HG03457 (cell line): ENCODE data around the gene SH3BGRL2.

Experiments
- ATAC-seq: cut with Tn5 transposase; IDR thresholded peaks from one replicate; pipeline ENCODE4 v1.9.1; 2021; ENCODE audit warnings: moderate number of reproducible peaks; ENCODE audit not compliant: unreplicated experiment

Gene SH3BGRL2

DNA sequence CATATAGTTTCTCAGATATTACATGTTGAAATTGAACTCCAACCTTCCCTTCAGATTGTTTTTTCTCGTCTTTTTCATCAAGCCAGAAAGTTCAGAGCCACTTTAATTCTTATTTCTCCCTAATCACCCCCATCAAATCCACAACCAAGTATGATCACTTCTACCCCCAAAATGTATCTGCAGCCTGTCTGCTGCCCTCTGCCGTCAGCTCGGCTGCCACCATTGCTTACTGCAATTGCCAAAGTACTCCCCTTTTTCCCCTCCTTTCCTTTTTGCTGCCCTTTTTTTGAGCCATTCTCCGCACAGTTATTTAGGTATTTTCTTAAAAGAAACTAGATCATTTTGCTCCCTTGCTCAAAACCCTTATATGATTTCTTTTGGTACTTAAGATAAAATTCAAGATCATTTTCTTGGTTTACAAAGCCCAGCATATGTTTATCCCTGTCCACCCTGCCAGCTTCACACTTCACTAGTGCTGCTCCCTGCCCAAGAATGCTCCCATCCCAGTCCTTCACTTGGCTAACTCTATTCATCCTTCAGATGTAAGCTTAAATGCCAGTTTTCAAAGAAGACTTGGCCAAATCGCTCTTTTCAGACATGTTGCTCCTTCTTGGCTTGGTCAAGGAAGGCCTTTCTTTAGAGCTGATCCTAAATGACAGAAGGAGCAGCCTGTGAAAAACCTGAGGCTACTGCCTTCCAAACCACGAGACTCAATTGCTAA is 63.7 kb downstream of the SH3BGRL2 start:
- ATAC-seq = no peak

DNA sequence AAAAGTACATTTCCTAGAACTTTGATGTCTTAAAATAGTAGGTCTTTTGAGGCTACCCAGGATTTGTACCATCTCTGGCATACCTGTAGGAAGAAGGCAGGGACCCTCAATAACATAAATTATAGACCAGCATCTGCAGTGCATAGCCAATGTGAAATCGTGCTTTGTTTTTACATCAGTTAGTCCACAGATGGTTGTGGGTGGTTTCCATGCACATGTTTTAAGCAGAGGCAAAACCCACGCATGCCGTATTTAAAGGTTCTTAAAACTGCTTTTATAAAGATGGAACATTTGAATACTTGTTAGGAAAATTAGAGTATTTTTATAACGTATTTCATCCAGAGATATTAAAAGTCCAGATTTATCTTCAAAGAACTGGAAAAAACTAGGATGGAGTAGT is 66.3 kb downstream of the SH3BGRL2 start:
- no peak for ATAC-seq

DNA sequence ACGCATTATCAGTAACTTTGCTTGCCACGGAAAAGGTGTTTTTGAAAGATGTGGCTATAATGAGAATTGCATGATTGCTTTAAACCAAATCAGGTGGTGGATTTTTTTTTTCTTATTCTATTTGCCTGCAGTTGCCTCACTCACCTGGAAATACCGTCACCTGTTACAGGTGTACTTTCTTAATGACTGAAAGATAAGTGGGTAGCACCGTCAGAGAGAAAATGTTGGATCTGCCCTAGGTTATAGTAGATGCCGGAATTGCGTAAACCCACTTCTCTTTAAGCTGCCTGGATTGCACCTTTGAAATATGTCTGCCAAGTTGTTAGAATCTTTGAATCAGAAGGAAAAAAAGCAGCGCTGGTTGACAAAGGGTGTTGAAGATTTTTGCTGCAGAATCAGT is 68.5 kb downstream of the SH3BGRL2 start:
- ATAC-seq = no peak

DNA sequence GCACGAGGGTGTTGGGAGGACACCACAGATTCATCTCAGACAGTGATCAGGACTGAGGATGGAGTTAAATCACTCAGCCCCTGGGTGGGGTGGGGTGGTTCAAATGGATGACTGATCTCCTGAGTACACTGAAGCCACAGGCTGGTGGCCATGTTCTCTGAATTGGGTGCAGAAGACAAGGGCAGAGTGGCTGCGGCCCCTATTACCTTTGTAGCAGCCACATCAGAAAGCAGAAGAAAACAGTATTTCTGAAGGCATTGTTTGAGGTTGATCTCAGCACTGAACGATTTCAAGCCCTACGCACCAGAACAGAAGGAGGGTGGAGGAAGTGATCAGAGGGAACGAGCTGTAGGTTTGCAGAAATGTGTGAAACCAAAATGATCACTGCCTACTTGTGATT is 71.6 kb downstream of the SH3BGRL2 start:
- no peak for ATAC-seq

DNA sequence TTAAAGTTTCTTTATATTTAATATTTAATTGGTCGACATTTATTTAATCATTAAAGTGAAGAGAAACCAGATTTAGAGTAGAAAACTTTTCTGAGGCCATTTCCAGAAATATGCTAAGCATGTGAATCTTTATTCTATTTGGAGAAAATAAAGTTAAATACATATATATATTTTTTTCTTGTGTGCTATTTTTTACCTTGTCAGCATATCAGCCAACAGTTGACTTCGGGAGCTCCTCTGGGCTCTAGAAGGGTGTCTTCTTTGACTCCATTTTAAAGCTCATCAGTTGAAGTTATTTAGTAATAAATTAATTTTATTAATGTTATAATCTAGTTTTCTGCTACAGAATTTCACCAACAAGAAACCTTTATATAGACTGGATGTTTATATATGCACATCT is 73.1 kb downstream of the SH3BGRL2 start:
- no peak for ATAC-seq

DNA sequence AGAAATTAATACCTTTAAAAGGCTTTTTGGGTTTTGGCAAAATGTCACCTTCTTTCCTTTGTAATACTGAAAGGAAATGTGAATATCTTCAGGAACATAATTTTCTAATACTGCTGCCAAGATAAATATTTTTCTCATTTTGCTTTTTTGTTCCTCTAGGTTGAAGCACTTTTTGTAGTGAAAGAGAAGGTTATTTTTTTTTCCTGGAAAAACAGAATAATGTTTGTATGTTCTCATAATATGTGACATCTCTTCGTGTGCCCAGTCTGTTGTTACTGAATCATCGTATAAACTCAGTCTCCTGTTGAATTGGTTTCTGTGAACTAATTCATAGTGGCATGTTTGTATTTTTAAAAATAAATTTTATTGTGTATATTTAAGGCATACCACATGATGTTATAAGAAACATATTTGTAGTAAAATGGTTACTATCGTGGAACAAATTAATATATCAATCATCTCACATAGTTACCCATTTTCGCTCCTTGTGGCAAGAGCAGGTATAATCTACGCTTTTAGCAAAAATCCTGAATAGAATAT is 74.4 kb downstream of the SH3BGRL2 start:
- no peak for ATAC-seq

DNA sequence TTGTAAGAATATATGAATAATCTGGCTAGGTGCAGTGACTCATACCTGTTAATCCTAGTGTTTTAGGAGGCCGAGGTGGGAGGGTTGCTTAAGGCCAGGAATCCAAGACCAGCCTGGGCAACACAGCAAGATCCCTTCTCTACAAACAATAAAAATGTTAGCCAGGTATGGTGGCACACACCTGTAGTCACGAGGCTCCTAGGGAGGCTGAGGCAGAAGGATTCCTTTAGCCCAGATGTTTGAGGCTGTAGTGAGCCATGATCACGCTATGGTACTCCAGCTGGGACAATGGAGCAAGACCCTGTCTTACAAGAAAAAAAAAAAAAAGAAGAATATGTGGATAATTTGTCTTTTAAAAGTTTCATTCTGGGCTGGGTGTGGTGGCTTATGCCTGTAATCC is 75.4 kb downstream of the SH3BGRL2 start:
- no peak for ATAC-seq

DNA sequence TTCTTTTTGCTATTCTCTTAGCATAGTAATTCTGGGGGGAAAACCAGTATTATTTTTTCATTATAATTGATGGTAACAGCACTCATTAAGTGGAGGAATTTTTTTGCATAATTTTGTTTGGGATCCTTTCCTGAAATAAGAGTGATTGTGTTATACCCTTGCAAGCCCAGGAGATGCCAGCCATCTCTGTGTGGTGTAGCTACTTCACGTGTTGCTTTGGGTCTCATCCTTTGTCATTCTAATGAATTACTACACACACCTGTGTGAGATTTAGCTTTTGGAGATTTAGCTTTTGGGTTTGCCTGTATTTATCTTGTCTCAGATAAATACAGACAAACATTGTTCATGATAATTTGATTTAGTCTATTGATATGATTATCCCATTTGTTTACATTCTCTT is 76.5 kb downstream of the SH3BGRL2 start:
- ATAC-seq = no peak

DNA sequence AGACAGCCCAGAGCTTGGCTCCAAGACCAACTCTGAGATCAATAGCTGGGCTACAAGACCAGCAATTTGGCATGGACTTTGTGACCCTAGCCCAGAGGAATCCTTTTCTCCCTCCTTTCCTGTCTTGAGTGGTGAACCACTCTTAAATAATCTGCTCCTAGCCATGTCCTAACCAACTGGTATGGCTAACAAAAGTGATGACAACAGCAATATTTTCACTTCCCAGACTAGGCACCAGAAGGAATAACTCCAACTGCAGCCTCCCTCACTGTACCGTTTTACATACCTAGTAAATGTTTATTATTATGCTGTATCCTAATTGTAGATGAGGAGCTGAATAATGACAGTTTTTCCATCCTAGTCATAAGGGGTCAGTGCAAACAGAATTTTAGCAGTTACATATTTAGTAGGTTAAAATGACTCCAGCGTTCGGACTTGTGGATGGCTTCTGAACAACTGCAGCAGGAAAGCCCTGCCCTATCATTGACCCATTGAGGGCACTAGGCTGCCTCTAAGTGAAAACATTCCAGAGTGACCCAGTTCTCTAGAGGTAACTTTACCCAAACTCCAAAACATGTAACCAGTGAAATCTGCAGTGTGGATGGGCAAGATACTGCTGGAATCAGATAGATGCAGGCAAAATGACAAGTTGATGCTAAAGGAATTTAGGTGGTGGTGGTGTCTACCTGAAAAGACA is 77.1 kb downstream of the SH3BGRL2 start:
- no peak for ATAC-seq

DNA sequence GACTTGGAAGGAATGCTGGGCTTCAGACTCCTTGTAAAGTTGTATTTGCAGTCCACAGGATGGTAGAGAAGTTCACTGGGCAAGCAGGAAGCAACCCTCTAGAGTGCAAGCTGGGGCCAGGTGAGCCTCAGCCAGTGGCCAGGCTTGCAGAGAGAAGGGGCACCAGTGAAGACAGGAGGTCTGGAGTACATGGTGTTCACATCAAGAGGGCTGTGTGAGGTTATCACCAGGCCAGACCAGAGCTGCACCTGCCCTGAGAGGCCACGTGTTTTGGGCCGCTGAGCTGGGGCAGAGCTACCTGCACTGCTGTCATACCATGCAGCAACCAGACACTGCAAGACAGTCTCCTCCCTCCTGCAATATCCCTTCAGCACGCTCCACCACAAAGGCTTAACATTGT is 79.0 kb downstream of the SH3BGRL2 start:
- ATAC-seq = no peak

DNA sequence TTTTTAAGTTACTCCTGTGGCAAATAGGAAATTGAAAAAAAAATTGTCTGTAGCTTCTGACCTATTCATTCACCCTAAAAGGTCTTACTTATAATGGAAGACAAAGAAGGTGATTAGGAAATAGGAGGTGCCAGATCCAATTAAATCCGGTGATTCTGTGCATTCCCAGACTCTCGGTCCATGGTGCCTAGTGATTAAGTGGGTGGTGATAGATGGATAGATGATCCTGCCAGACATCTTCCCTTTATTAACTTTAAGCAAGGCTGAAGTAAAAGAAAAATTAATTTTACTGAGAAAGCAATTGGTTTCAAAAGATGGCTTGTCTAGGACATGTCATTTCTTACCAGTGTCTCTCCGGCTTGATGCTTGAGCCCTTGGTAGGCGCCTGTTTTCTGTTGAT is 80.0 kb downstream of the SH3BGRL2 start:
- no peak for ATAC-seq

DNA sequence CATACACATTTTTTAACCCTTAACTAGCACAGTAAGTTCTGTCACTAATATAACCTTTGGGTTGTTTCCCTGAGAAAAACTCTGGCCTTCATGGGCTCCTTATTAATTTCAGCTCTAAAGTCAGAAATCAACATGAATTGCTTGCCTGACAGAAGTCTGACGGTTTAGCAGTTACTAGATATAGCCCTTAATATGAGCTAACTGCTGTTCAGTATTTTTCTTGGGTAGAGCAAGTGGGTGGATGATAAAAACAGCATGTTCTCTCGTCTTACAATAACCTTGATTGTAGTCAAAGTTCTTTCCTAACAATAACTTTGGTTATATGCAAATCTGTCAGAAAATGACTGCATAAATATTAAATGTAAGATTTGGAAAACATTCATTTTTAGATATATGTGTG is 81.0 kb downstream of the SH3BGRL2 start:
- ATAC-seq = no peak

DNA sequence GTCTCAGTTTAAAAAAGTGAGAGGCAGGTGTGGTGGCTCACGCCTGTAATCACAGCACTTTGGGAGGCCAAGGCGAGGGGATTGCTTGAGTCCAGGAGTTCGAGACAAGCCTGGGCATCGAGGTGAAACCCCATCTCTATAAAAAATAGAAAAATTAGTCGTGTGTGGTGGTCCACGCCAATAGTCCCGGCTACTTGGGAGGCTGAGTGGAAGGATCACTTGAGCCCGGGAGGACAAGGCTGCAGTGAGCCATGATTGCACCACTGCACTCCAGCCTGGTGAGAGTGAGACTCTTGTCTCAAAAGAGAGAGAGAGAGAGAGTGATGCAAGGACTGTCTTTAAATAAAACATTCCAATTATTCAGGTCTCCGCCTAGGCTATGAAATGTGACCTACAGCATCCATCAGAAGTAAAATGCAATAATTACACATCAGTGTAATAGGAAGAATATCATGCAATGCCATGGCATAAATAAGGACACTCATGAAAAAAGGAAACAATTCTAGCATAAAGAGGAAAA is 81.5 kb downstream of the SH3BGRL2 start:
- no peak for ATAC-seq

DNA sequence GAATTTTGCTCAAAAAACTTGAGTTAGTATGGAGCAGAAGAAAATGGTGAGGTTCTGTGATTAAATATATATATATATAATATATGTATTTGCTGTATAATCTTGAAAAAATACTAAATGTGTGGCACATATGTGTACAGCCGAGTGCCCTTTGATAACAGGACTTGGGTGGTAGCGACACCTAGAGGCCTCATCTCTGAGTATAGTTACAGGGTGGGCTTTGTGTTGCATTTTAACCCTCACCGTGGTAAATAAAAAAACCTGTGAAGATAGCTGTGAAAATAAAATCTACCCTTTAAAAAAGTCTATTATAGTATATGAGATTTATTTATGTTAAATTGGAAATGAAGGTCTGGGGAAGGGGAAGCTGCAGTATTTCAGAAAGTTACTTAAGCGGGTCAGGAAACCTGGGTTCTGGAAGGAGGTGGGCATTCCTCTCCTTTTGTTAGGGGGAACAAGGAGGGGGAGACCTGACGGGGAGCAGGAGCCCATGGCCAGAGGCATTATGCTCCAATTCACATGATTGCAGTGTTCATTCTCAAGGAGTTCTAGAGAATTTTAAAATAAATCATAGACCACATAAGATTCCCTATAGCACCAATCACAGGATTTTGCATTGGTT is 82.7 kb downstream of the SH3BGRL2 start:
- peak; percentile 64 for ATAC-seq

DNA sequence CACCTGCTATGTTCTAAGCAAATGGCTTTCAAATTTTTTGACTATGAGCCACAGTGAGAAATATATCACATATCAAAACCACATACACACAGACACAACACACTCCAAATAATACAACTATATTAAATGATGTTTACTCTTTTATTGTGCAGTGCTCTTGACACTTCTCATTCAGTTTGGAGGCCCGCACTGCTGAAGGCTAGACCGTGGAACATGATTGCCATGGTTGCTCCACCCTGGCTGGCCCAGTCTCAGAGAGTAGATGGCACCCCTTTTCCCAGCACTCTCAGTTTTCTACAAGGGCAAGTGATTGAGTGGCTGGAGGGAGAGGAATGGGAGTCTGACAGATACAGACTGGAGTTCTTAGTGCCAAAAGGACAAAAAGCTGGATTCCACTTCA is 86.9 kb downstream of the SH3BGRL2 start:
- no peak for ATAC-seq

DNA sequence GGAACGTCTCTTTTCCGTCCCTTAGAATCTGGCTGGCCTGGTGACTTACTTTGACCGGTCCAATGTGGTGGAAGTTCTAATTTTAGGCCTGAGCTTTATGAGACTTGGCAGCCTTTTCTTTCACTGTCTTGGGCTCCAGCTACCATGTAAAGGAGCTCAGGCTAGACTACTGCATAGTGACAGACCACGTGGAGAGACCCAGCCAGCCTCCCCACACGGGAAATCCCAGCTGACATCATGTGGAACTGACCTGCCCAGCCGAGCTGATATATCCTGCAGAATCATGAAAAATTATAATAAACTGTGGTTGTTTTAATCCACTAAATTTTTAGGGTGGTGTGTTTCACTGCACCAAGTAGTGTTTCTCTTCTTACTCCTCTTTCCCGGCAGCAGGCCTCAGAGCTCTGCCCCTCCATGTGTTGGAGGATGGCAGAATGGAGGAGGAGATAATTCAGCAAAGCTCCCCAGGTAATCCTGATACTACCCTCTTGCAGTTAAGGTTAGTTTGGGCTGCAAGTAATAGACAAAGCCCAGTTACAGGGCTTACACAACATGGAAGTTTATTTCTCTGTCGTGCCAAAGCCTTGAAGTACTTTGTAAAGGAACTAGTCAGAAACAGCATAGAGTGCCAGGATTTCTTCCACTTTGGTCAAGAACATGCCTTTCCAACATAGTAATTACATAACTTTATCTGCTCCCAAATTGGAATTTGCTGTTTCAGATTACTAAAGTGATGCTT is 87.5 kb downstream of the SH3BGRL2 start:
- ATAC-seq = no peak

DNA sequence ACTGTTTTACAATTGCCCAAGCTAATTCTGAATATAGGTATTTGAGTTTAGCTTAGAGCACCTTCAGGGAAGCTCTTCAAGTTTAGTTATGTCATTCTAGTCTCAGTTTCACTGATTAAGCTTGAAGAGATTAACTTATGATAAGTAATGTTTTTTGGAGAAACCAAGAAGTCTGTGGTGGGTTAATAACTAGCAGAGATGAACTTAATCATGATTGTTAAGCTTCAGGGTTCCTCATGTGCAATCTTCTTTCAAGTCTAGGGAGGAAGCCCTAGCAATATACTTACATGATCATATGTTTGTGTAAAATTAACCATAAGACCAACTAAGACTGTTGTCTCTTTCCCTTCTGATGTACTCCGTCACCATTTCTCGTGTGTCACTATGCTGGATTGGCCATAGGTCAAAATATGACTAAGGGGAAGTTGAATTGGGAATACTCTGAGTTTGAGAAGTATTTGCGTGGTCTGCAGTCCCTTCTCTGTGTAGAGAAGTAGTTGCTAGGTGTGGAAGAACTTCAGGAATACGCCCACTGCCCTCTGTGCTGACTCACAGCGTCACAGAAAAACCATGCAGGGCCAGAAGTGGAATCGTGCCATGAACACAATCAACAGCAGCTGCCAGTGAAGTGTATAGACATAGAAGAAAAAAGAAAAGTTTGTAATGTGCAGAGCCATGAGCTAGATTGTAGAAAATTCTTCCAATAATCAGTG is 88.3 kb downstream of the SH3BGRL2 start:
- ATAC-seq = no peak

DNA sequence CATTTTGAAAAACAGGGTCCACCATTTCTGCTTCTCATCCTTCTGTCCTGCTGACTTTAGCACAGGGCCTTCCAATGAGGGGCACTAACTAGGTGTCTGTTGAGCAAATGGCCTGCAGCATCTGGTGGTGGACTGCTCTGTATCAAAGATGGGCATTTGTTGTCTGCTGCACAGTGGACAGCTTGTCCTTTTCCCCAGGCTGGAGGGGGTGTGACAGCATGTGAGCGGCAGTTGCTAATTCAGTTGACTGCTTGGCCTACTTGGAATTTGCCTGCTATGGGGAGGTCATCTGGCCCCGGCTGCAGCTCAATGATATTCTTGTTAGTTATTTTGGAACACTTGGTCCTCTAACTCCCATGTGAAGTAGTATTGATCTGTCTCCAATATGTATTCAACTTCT is 93.7 kb downstream of the SH3BGRL2 start:
- ATAC-seq = no peak

DNA sequence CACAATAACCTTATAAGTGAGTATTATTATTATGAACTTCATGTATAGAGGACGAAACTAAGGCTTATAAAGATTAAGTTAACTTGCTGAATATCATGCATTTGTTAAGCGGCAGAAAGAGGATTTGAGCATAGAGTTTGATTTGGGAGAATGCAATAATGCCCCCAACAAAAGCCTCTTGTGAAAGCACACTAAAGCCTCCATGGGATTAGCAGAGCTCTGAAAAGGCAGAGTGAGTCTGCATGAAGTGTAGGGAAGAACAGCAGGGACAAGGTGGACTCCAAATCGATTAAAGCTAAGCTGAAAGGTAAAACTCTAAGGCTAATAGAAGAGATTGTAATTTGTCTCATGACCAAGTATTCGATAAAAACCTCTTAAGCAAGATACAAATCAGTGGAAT is 100.3 kb downstream of the SH3BGRL2 start:
- no peak for ATAC-seq

DNA sequence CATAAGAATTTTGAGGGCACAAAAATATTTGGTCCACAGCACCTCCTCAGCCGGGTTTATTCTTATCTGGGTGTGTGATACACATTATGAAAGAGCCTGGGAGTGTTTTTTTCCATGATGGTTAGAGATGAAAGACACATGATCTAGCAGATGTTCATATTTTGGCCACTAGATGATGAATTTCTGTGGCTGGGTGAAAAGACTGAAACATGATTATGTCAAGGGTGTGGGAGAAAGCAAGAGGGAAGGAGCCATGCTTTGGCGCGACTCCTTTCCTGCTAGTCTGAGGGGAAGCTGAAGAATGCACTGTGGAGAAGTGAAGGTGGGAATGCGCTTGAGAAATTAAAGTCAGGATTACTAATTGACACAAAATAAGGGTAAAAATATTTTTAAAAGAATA is 102.3 kb downstream of the SH3BGRL2 start:
- ATAC-seq = no peak

DNA sequence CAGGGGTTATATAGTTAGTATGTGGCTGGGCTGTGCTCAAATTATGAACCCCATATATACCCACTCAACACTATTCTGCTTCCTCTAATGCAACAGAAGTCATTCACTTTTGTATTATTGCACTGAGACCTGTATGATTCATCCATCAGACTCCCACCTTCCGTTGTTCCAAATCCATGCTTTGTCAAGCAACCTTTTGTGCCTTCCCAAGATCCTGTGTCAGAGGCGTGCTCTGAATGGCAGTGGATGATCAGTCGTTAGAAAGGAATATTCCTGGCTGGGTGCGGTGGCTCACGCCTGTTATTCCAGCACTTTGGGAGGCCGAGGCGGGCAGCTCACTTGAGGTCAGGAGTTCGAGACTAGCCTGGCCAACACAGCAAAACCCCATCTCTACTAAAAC is 103.2 kb downstream of the SH3BGRL2 start:
- no peak for ATAC-seq
